Stimulated activated naive B cell treated with anti-CD40 and anti-IgM and Interleukin-4, amounts not matched to agents 10 μg/mL and 1 μg/mL and 100 μg/mL, for 72 hours (primary cell): ENCODE measurements around the gene NDE1.
A peak's percentile ranks its signal among the peaks of the same experiment; 100 is the strongest.
"Not testable (repeated sequence)": the region's sequence is repeated elsewhere in the genome, so short reads cannot be mapped to it uniquely, and the experiment has no call there.

ENCODE experiments used
- ATAC-seq, 2 donors: fragments of 150-1000 bp; cut with Tn5 transposase; replicated peaks; 2 replicates each; pipeline ENCODE4 v1.10.0; 2021; ENCODE audit warnings: moderate library complexity in 1 of 2
- DNase-seq: peaks from one replicate; pipeline ENCODE4 v3.0.0; 2021
- H3K27ac Mint-ChIP-seq: one replicate; pipeline ENCODE4 v1.8.0; 2022; ENCODE audit warnings: mild to moderate bottlenecking, mixed read lengths
- H3K27me3 Mint-ChIP-seq, 2 donors: one replicate each; pipeline ENCODE4 v1.8.0; 2022; ENCODE audit warnings: mixed read lengths in 2 of 2
- H3K36me3 Mint-ChIP-seq, 2 donors: one replicate each; pipeline ENCODE4 v1.8.0; 2022; ENCODE audit warnings: mixed read lengths in 2 of 2, mild to moderate bottlenecking in 1 of 2
- H3K4me1 Mint-ChIP-seq, 2 donors: one replicate each; pipeline ENCODE4 v1.8.0; 2022; ENCODE audit warnings: mixed read lengths in 2 of 2, mild to moderate bottlenecking in 1 of 2
- H3K4me3 Mint-ChIP-seq, 2 donors: one replicate each; pipeline ENCODE4 v1.8.0; 2022; ENCODE audit warnings: mild to moderate bottlenecking in 2 of 2, mixed read lengths in 2 of 2, moderate library complexity in 1 of 2
- H3K9me3 Mint-ChIP-seq, 2 donors: one replicate each; pipeline ENCODE4 v1.8.0; 2022; ENCODE audit warnings: mixed read lengths in 2 of 2, mild to moderate bottlenecking in 1 of 2

The NDE1 gene

GRCh38 chr16:15652293-15653001 is 2.4 kb downstream of the NDE1 start:
- Mint-ChIP-seq H3K4me3 (peak overlapping the region; percentile 99), H3K4me1 (peaks cover 25 to 45% of the 10 kb centered on the region in 2 donors)
- DNase-seq: no peak

DNA sequence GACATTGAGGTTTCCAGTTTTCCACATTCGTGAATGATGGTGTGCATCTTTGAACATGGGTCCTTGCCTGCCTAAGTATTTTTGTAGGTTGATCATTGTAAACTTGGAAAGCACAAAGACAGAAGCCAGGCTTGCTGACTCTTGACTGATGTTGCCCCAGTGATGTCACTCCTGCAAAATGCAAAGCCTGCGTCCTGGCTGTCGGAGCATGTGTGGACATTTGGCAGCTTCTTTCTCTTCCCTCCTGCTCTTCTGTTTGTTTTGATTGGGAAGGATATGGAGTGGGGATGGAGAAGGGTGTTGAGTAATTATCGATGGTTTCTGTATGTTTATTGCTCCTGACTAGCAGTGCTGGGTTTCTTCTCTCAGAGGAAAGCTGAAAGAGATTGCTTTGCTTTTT is 3.2 kb downstream of the NDE1 start:
- Mint-ChIP-seq H3K4me1 (peaks cover 30 to 50% of the 10 kb centered on the region in 2 donors), H3K9me3 (no peaks in the 10 kb centered on the region), H3K27me3 (no peaks in the 10 kb centered on the region), H3K27ac (peak overlapping the region; percentile 47), H3K36me3 (peaks cover 19 to 41% of the 10 kb centered on the region in 2 donors), H3K4me3 (peak overlapping the region in 1 of 2 donors; percentile 21)
- DNase-seq: no peak
- ATAC-seq: no peak

More at GRCh38 chr16:15652293-15653001, 2.4 kb downstream of the NDE1 start:
- Mint-ChIP-seq H3K9me3 (no peaks in the 10 kb centered on the region), H3K27me3 (no peaks in the 10 kb centered on the region), H3K27ac (no peak overlapping the region), H3K36me3 (peaks cover 13 to 34% of the 10 kb centered on the region in 2 donors)
- no peak for ATAC-seq

- no peak for DNase-seq
- Mint-ChIP-seq H3K27me3 (no peaks in the 10 kb centered on the region), H3K4me3 (no peak overlapping the region), H3K9me3 (no peaks in the 10 kb centered on the region), H3K27ac (no peak overlapping the region), H3K36me3 (peaks cover 21 to 47% of the 10 kb centered on the region in 2 donors), H3K4me1 (peaks cover 32 to 59% of the 10 kb centered on the region in 2 donors)
- no peak for ATAC-seq
Observed at GRCh38 chr16:15654591-15654990, 4.5 kb downstream of the NDE1 start.

DNA sequence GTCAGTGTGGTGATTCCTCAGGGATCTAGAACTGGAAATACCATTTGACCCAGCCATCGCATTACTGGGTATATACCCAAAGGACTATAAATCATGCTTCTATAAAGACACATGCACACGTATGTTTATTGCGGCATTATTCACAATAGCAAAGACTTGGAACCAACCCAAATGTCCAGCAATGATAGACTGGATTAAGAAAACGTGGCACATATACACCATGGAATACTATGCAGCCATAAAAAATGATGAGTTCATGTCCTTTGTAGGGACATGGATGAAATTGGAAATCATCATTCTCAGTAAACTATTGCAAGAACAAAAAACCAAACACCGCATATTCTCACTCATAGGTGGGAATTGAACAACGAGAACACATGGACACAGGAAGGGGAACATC is 5.5 kb downstream of the NDE1 start:
- not testable (repeated sequence) for H3K27me3 Mint-ChIP-seq, H3K4me3 Mint-ChIP-seq, ATAC-seq, H3K27ac Mint-ChIP-seq, DNase-seq, H3K9me3 Mint-ChIP-seq
- Mint-ChIP-seq H3K36me3 (peaks cover 21 to 47% of the 10 kb centered on the region in 2 donors), H3K4me1 (peaks cover 33 to 68% of the 10 kb centered on the region in 2 donors)

GRCh38 chr16:15658149-15658548 is 8.1 kb downstream of the NDE1 start:
- peaks cover 43 to 70% of the 10 kb centered on the region in 2 donors for H3K4me1 Mint-ChIP-seq
- DNase-seq (no peak), ATAC-seq (peak; percentile 53 to 74)
- H3K4me3 Mint-ChIP-seq: no peak overlapping the region
- H3K9me3 Mint-ChIP-seq: no peaks in the 10 kb centered on the region
- H3K36me3 Mint-ChIP-seq: peaks cover 30 to 59% of the 10 kb centered on the region in 2 donors
- no peaks in the 10 kb centered on the region for H3K27me3 Mint-ChIP-seq
- peak overlapping the region; percentile 86 for H3K27ac Mint-ChIP-seq

- Mint-ChIP-seq H3K4me3 (peak overlapping the region; percentile 65), H3K27ac (peak overlapping the region; percentile 94), H3K36me3 (peaks cover 31 to 60% of the 10 kb centered on the region in 2 donors), H3K27me3 (no peaks in the 10 kb centered on the region), H3K9me3 (no peaks in the 10 kb centered on the region), H3K4me1 (peaks cover 40 to 66% of the 10 kb centered on the region in 2 donors)
- ATAC-seq: peak in 1 of 2 donors; percentile 5
- no peak for DNase-seq
Observed at GRCh38 chr16:15658556-15658955, 8.5 kb downstream of the NDE1 start.

DNA sequence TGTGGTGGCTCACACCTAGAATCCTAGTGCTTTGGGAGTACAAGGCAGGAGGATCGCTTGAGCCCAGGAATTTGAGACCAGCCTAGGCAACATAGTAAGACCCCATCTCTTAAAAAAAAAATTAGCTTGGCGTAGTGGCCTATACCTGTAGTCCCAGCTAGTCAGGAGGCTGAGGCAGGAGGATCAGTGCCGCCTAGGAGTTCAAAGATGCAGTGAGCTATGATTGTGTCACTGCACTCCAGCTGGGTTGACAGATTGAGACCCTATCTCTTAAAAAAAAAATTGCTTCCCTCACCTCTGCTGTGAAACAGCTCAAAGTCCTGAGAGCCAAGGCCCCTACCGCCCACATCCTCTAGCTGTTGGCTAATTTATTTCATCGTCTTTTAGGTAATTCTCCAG is 10.2 kb downstream of the NDE1 start:
- Mint-ChIP-seq H3K27me3 (no peaks in the 10 kb centered on the region), H3K36me3 (peaks cover 36 to 62% of the 10 kb centered on the region in 2 donors), H3K4me1 (peaks cover 38 to 58% of the 10 kb centered on the region in 2 donors), H3K9me3 (no peaks in the 10 kb centered on the region), H3K4me3 (no peak overlapping the region), H3K27ac (peak overlapping the region; percentile 77)
- no peak for DNase-seq
- no peak for ATAC-seq

- no peak for DNase-seq
- Mint-ChIP-seq H3K27me3 (no peaks in the 10 kb centered on the region), H3K4me1 (peaks cover 17 to 18% of the 10 kb centered on the region in 2 donors), H3K36me3 (peaks cover 47 to 59% of the 10 kb centered on the region in 2 donors), H3K27ac (no peak overlapping the region), H3K4me3 (no peak overlapping the region), H3K9me3 (no peaks in the 10 kb centered on the region)
- ATAC-seq: no peak
Observed at GRCh38 chr16:15665107-15665506, 15.1 kb downstream of the NDE1 start.

- no peak overlapping the region for H3K4me3 Mint-ChIP-seq
- peaks cover 48 to 58% of the 10 kb centered on the region in 2 donors for H3K36me3 Mint-ChIP-seq
- no peak overlapping the region for H3K27ac Mint-ChIP-seq
- H3K27me3 Mint-ChIP-seq: no peaks in the 10 kb centered on the region
- ATAC-seq (no peak), DNase-seq (no peak)
- no peaks in the 10 kb centered on the region for H3K9me3 Mint-ChIP-seq
- peaks cover 17% of the 10 kb centered on the region in 2 donors for H3K4me1 Mint-ChIP-seq
Observed at GRCh38 chr16:15667091-15667742, 17.2 kb downstream of the NDE1 start.

DNA sequence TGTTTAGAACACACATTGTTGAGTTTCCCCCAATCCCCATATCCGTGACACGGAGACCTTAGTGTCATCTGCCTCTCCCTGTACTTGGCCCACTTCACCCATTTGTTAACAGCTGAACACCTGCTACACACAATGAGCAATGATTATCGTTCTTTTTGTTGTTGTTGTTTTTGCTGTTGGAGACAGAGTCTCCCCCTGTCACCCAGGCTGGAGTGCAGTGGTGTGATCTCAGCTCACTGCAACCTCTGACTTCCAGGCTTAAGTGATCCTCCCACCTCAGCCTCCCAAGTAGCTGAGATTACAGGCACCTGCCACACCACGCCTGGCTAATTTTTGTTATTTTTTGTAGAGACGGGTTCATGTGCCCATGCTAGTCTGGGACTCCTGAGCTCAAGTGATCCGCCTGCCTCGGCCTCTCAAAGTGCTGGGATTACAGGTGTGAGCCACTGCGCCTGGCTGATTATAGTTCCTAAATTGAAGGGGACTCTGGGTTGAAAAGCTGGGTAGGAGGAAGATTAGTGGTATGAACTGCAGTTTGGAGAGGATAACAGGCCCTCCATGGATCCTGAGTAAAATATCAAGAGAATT is 21.6 kb downstream of the NDE1 start:
- no peaks in the 10 kb centered on the region for H3K27me3 Mint-ChIP-seq

DNA sequence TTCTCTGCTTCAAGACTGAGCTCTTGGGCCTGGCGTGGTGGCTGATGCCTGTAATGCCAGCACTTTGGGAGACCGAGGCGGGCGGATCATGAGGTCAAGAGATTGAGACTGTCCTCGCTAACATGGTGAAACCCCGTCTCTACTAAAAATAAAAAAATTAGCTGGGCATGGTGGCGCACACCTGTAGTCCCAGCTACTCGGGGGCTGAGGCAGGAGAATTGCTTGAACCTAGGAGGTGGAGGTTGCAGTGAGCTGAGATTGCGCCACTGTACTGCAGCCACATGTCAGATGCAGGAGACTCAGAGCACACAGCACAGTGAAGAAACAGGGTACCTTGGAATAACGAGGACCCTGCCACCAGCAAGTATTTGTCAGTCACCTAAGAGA is 22.1 kb downstream of the NDE1 start:
- ATAC-seq, H3K9me3 Mint-ChIP-seq, DNase-seq, H3K27me3 Mint-ChIP-seq, H3K4me3 Mint-ChIP-seq: not testable (repeated sequence)
- peaks cover 56 to 57% of the 10 kb centered on the region in 2 donors for H3K36me3 Mint-ChIP-seq
- H3K27ac Mint-ChIP-seq: peak overlapping the region; percentile 81
- H3K4me1 Mint-ChIP-seq: peaks cover 31 to 36% of the 10 kb centered on the region in 2 donors

More for the DNA sequence above, 21.6 kb downstream of the NDE1 start:
- no peak for ATAC-seq
- peaks cover 29 to 36% of the 10 kb centered on the region in 2 donors for H3K4me1 Mint-ChIP-seq
- H3K27ac Mint-ChIP-seq: peak overlapping the region; percentile 81
- no peaks in the 10 kb centered on the region for H3K9me3 Mint-ChIP-seq
- H3K36me3 Mint-ChIP-seq: peaks cover 57% of the 10 kb centered on the region in 2 donors
- DNase-seq: no peak
- no peak overlapping the region for H3K4me3 Mint-ChIP-seq

DNA sequence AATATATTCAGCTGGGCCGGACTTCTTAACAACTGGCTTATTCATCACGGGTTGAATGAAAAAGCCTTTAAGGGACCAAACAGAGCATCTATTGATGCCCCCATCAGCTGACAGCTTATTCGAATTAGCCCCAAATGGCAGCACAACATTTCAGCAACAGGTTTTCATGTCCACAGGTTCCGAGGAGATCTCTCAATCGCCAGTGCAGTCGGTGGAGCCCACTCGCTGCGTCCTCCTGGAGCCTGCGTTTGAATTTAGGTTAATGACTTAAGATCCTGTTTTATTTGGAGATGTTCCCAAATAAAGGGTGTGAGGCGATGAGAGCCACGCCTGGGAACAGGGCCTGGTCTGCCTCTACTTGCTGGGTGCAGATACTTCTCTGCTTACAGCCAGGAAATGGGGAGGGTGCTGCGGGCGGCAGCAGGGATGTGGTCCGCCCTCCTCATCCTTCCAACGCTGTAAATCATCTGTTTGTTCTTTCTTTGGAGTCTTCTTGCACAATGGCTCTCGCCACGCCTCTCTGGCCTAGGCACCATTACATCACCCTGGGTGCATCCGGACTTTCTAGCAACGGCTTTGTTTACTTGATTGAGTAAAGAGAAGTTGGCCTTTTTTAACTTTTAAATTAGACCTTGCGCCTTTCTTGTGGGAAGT is 22.6 kb downstream of the NDE1 start:
- Mint-ChIP-seq H3K4me3 (peak overlapping the region; percentile 46 to 66), H3K4me1 (peaks cover 31 to 36% of the 10 kb centered on the region in 2 donors), H3K9me3 (no peaks in the 10 kb centered on the region), H3K27ac (peak overlapping the region; percentile 81), H3K27me3 (no peaks in the 10 kb centered on the region), H3K36me3 (peaks cover 53 to 54% of the 10 kb centered on the region in 2 donors)
- ATAC-seq (peak; percentile 84 to 86), DNase-seq (no peak)

DNA sequence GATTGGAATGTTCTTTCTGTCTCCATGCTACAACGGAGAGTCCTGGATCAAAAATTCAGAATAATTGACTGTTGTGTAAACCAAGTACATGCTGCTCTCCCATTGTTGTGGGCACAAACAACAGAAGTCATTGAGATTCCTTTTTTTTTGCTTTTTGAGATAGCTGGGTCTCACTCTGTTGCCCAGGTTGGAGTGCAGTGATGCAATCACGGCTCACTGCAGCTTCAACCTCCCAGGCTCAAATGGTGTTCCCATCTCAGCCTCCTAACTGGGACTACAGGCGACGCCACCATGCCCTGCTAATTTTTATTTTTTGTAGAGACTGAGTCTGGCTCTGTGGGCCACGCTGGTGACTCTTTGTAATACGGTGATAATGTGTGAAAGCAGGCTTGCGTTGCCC is 24.5 kb downstream of the NDE1 start:
- H3K4me1 Mint-ChIP-seq: peaks cover 33 to 36% of the 10 kb centered on the region in 2 donors
- peak overlapping the region; percentile 79 for H3K27ac Mint-ChIP-seq
- H3K4me3 Mint-ChIP-seq: no peak overlapping the region
- ATAC-seq (no peak), DNase-seq (no peak)
- H3K36me3 Mint-ChIP-seq: peaks cover 59 to 62% of the 10 kb centered on the region in 2 donors
- no peaks in the 10 kb centered on the region for H3K27me3 Mint-ChIP-seq
- no peaks in the 10 kb centered on the region for H3K9me3 Mint-ChIP-seq

GRCh38 chr16:15676506-15676905 is 26.5 kb downstream of the NDE1 start:
- Mint-ChIP-seq H3K4me3 (no peak overlapping the region), H3K4me1 (peaks cover 29 to 34% of the 10 kb centered on the region in 2 donors), H3K36me3 (peaks cover 54 to 62% of the 10 kb centered on the region in 2 donors), H3K27me3 (no peaks in the 10 kb centered on the region), H3K27ac (peak overlapping the region; percentile 81), H3K9me3 (no peaks in the 10 kb centered on the region)
- ATAC-seq: no peak
- no peak for DNase-seq
